ENCODE results near the gene CCL4L2. TPM values are rescaled to one million over a fixed set of nuclear protein-coding genes. Genes with fewer than 3 reads are reported as not detected.
"Not testable (repeated sequence)": the region's sequence is repeated elsewhere in the genome, so short reads cannot be mapped to it uniquely, and the experiment has no call there.

The CCL4L2 gene
- total RNA-seq, 1 experiment from 2014 or later, result not detected

DNA sequence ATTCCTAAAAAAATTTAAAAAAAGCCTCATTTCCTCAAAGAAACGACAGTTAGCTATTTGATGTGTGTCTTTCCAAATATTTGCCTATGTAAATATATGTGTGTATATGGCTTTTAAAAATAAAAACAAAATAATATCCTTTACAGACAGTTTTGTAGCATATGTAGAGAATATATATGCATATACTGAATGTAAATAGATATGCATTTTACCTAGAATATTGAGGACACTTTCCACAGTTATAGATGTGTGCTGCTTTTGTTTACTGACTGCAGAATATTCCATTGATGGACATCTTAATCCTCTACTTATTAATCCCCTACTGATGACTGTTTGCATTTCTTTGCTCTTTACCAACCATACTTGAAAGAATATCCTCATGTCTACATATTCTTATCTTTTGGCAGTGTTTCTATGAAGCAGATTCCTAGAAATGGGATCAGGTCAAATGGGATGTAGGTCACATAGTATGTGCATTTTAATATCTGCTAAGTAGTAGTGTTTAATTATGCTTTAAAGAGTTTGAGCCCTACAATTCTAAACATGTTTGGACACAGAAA lies 17.6 kb upstream of the CCL4L2 start:
- Histone ChIP-seq H3K9me3 (no peaks in the 10 kb centered on the region), H3K36me3 (no peaks in the 10 kb centered on the region), H3K4me3 (no peak overlapping the region), H3K27me3 (peaks cover 13% of the 10 kb centered on the region)
- DNase-seq, result no peak

DNA sequence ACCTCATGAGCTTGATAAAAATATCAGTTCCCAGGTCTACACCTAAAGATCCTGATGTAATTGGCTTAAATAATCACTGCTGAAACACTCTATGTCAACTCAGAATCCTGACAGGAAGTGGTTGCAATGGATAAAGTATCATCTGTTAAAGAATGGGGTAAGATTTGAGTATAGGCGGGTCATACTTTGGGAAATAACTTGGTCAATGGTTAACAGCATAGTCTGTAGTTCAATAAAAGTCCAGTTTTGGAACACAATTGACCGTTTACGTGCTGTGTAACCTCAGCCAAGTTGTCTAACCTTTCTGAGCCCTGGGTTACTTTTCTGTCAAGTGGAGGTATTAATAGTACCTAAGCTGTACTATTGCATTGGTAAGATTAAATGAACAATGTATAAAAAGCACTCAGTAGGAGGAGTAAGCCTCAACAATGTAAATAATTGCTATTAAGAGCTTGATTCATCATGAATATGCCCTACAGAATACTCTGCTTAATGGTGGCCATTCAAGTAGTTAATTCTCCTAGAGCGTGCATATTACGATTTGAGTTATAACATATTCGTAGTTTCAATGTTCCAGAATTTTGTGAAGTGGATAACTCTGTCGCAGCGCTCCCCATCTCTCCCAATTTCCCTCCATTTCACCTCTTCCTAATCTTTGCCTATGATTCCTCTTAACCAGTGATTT lies 16.6 kb upstream of the CCL4L2 start:
- H3K4me3 ChIP-seq, DNase-seq, H3K36me3 ChIP-seq, H3K9me3 ChIP-seq: not testable (repeated sequence)
- peaks cover 13% of the 10 kb centered on the region for H3K27me3 ChIP-seq

- H3K36me3 ChIP-seq, DNase-seq, H3K9me3 ChIP-seq, H3K4me3 ChIP-seq: not testable (repeated sequence)
- H3K27me3 ChIP-seq, result peaks cover 13% of the 10 kb centered on the region
Measured at GRCh38 chr17:36194832-36195433, 15.9 kb upstream of the CCL4L2 start.

- no peak for DNase-seq
Measured at GRCh38 chr17:36195434-36196130, 15.3 kb upstream of the CCL4L2 start.

GRCh38 chr17:36196131-36196486 lies 14.8 kb upstream of the CCL4L2 start:
- Histone ChIP-seq H3K27me3 (peaks cover 13% of the 10 kb centered on the region), H3K9me3 (no peaks in the 10 kb centered on the region), H3K36me3 (no peaks in the 10 kb centered on the region), H3K4me3 (no peak overlapping the region)
- DNase-seq, result no peak

More at GRCh38 chr17:36195434-36196130, 15.3 kb upstream of the CCL4L2 start:
- H3K27me3 ChIP-seq, result peaks cover 13% of the 10 kb centered on the region
- H3K4me3 ChIP-seq, result no peak overlapping the region
- no peaks in the 10 kb centered on the region for H3K36me3 ChIP-seq
- H3K9me3 ChIP-seq, result no peaks in the 10 kb centered on the region

DNA sequence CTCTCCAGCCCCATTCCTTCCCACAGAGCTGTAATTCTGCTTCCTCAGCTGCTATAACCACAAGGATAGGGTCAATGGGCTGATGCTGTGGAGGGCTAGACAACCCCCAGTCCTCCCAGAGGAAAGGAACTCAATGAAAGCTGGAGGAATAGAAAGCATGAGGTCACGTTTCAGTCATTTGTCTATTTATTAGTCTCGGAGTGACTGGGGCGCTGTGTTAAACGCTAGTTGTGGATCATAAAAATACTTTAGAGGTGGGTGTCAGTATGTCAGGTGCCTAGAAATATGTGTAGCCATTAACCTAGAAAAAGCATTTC lies 13.5 kb upstream of the CCL4L2 start:
- DNase-seq, result no peak
- Histone ChIP-seq H3K9me3 (no peaks in the 10 kb centered on the region), H3K36me3 (no peaks in the 10 kb centered on the region)

DNA sequence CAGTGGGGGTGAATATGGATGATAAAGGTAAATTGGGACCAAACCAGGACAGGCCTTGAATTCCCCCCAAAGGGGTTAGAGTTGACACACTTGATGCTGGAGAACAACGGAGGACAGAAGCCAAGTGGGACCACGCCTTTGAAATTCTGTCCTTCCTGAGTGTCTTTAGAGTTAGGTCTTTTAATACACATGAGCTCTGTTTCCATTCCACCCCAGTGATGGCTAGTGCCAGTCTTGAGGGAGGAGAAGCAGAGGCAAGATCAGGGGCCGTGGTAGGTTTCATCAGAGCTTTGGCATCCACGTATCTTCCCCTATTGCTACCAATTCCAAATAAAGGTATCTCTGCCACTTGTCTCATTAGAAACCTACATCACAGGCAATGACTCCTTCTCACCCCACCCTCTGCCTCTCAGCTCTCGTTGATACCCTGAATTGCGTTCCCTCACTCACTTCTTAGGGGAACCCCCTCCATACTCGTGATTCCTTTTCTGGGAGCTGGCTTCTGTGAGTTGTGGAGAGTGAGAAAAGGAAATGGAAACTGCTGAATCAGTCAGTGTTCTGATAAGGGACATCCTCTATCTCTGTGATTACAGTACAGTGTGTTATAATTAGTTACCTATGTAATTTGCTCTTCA lies 11.9 kb upstream of the CCL4L2 start:
- Histone ChIP-seq H3K36me3 (no peaks in the 10 kb centered on the region), H3K9me3 (no peaks in the 10 kb centered on the region), H3K4me3 (no peak overlapping the region), H3K27me3 (peaks cover 6% of the 10 kb centered on the region; the same call in 1 of the 2 replicates)
- DNase-seq, result no peak

More for the DNA sequence above, 13.5 kb upstream of the CCL4L2 start:
- no peak overlapping the region for H3K4me3 ChIP-seq
- H3K27me3 ChIP-seq, result peaks cover 13% of the 10 kb centered on the region; the same call in 1 of the 2 replicates

- not testable (repeated sequence) for H3K4me3 ChIP-seq, H3K27me3 ChIP-seq, H3K9me3 ChIP-seq, DNase-seq, H3K36me3 ChIP-seq
Measured at GRCh38 chr17:36201102-36201501, 9.8 kb upstream of the CCL4L2 start.

DNA sequence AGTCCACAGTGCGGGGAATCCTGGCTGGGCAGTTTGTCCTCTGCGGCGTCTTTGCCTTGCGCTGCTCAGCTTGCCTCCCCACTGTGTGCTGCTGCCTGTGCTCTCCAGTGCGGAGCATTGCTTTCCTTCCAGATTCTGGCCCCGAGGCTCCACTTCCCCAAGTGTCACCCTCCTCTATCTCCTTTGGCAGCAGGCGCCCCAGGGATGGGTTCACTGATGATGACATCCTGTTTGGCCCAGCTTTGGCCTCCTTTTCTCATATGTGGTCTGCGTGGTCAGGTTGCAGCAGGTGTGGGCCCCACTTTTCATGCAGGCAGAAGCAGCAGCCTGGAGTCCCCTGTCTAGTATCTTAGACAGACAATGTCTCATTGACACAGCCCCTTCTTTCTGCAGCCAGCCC lies 9.4 kb upstream of the CCL4L2 start:
- DNase-seq, H3K36me3 ChIP-seq, H3K9me3 ChIP-seq, H3K4me3 ChIP-seq, H3K27me3 ChIP-seq: not testable (repeated sequence)

GRCh38 chr17:36203335-36203734 lies 7.5 kb upstream of the CCL4L2 start:
- no peaks in the 10 kb centered on the region for H3K36me3 ChIP-seq
- H3K27me3 ChIP-seq, result peaks cover 4% of the 10 kb centered on the region; the same call in 1 of the 2 replicates
- no peak overlapping the region for H3K4me3 ChIP-seq
- H3K9me3 ChIP-seq, result no peaks in the 10 kb centered on the region
- DNase-seq, result no peak

DNA sequence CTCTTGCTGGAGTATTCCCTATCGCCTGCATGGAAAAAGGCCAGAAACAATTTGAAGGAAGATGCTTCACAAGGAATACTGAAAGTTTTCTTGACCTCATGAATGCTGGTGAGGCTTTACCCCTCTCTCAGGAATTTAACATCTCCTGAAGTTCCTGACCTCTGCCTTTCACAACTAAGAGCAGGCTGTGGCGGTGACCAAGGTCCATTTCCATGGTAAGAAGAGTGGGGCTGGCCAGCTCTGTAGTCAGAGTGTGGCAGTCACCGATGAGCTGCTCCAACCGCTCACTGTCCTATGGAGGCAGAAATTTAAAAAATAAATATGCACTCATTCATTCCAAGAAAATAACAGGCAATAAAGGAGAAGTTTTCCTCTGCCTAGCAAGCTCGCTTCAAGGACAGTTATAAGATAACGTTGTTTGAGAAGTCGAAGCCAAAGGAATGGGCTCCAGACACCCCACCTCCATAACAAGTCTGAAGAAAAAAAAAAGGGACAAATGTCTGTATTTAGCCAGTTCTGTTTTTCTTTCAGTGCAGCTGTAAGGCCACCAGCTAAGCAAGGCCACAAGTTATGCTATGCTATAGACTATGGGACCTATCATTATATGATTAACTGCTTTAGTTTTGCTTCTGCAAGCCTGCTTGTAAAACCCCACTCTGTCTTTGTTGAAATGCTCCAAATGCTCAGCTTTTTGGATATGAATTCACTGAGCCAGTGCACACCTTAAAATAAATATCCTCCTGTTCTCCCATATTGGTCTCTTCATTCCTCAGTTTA lies 6.0 kb upstream of the CCL4L2 start:
- Histone ChIP-seq H3K27me3 (peaks cover 6% of the 10 kb centered on the region; the same call in 1 of the 2 replicates), H3K4me3 (no peak overlapping the region), H3K9me3 (no peaks in the 10 kb centered on the region), H3K36me3 (no peaks in the 10 kb centered on the region)
- no peak for DNase-seq

DNA sequence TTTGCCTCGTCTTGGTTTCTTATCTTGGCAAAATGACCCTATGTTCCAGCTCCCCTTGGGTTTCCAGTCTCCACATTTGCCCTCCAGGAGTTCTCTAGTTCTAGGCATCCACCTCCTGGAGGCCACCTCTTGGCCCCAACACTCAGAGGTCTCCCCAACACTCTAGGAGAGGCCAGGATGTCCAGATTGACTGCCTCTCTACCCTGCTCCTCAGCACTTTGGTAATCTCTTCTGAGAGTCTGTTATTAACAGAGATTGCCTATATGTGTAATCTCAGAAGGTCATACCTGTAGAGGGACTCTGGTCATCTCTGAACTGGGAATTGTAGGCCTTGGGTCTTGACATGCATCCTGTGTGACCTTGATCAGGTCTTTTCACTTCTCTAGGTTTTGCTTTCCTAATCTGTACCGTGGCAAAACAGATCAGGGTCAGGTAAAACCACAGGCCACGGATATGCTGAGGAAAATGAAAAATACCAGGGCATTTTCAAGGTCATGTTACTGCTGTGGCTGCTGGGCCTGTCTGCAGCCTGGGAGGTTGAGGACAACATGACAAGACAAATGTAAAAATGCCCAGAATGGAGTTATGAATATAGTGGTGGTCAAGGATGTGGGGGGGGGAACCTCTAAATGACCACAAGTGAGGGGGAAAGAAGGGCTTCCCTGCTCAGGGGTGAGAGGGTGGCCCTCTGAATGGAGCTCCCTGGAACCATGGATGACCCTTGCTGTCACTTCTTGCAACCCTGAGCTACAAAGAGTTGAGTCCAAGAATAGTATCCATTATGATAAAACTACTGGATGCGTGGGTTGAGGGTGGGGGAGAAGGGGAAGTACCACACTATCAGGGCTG lies 5.0 kb upstream of the CCL4L2 start:
- H3K4me3 ChIP-seq, result no peak overlapping the region
- H3K36me3 ChIP-seq, result no peaks in the 10 kb centered on the region
- H3K27me3 ChIP-seq, result peaks cover 8% of the 10 kb centered on the region; the same call in 1 of the 2 replicates
- no peaks in the 10 kb centered on the region for H3K9me3 ChIP-seq
- DNase-seq, result no peak

- not testable (repeated sequence) for H3K36me3 ChIP-seq, H3K4me3 ChIP-seq, H3K9me3 ChIP-seq, DNase-seq
- peaks cover 11% of the 10 kb centered on the region; the same call in 1 of the 2 replicates for H3K27me3 ChIP-seq
Measured at GRCh38 chr17:36206486-36206821, 4.4 kb upstream of the CCL4L2 start.

- not testable (repeated sequence) for H3K9me3 ChIP-seq, DNase-seq, H3K4me3 ChIP-seq, H3K36me3 ChIP-seq
- H3K27me3 ChIP-seq, result peaks cover 12% of the 10 kb centered on the region; the same call in 1 of the 2 replicates
Measured at GRCh38 chr17:36207383-36207782, 3.5 kb upstream of the CCL4L2 start.

GRCh38 chr17:36209575-36209974 lies 1.3 kb upstream of the CCL4L2 start:
- Histone ChIP-seq H3K4me3 (no peak overlapping the region), H3K36me3 (no peaks in the 10 kb centered on the region), H3K9me3 (no peaks in the 10 kb centered on the region), H3K27me3 (peaks cover 19% of the 10 kb centered on the region)
- no peak for DNase-seq
